ENCODE results near the gene LBP.

DNA sequence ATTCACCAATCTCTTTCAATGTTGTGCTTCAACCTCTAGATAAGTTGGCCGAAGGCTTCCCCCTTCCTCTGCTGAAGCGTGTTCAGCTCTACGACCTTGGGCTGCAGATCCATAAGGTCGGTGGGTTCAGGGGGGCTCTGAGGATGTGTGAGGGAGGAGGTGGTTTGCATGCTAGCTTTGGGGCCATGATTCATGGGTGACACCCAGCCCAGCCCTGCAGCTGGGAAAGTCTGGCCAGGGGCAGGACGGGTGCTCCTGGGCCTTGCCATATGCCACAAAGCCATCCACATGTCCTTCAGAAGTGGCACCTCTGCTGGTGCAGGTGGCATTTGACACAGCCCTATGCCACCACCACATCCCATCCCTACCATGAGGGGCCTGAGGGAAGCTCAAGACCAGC, 27.6 kb downstream of the LBP start:
- TF ChIP-seq FOSL1 (CRISPR knock-in tag; IDR thresholded peaks at IDR 0.05; ENCODE audit: borderline replicate concordance): no peak
- no peak for TF ChIP-seq RNF2 (conservative IDR thresholded peaks at IDR 0.05; ENCODE audit: low read depth)
- TF ChIP-seq KDM5A (IDR thresholded peaks at IDR 0.05; ENCODE audit: borderline replicate concordance, low read length): no peak
- TF ChIP-seq DR1 (CRISPR knock-in tag; IDR thresholded peaks at IDR 0.05): no peak
- TF ChIP-seq, protein P1, sequence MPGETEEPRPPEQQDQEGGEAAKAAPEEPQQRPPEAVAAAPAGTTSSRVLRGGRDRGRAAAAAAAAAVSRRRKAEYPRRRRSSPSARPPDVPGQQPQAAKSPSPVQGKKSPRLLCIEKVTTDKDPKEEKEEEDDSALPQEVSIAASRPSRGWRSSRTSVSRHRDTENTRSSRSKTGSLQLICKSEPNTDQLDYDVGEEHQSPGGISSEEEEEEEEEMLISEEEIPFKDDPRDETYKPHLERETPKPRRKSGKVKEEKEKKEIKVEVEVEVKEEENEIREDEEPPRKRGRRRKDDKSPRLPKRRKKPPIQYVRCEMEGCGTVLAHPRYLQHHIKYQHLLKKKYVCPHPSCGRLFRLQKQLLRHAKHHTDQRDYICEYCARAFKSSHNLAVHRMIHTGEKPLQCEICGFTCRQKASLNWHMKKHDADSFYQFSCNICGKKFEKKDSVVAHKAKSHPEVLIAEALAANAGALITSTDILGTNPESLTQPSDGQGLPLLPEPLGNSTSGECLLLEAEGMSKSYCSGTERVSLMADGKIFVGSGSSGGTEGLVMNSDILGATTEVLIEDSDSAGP (CRISPR knock-in tag; IDR thresholded peaks at IDR 0.05; ENCODE audit: borderline replicate concordance): no peak
- TF ChIP-seq HMGA1 (CRISPR knock-in tag; conservative IDR thresholded peaks at IDR 0.05): no peak
- TF ChIP-seq NR3C1 (CRISPR knock-in tag; IDR thresholded peaks at IDR 0.05): no peak
